Suppressor macrophage (primary cell): ENCODE results near the gene TOP3B.
"Not testable (repeated sequence)": the region's sequence is repeated elsewhere in the genome, so short reads cannot be mapped to it uniquely, and the experiment has no call there.

ENCODE experiments used
- DNase-seq, 4 experiments: peaks; one replicate each; pipeline ENCODE4 v3.0.0-alpha.2; 2020 to 2022

The TOP3B gene

GRCh38 chr22:21922370-21923162 is 60.0 kb downstream of the TOP3B start:
- DNase-seq = no peak

GRCh38 chr22:21921729-21922128 is 60.9 kb downstream of the TOP3B start:
- no peak for DNase-seq

- DNase-seq = no peak
Observed at GRCh38 chr22:21921184-21921721, 61.3 kb downstream of the TOP3B start.

- no peak for DNase-seq
Observed at GRCh38 chr22:21920341-21921183, 62.0 kb downstream of the TOP3B start.

- DNase-seq = no peak
Observed at GRCh38 chr22:21919526-21920307, 62.9 kb downstream of the TOP3B start.

DNA sequence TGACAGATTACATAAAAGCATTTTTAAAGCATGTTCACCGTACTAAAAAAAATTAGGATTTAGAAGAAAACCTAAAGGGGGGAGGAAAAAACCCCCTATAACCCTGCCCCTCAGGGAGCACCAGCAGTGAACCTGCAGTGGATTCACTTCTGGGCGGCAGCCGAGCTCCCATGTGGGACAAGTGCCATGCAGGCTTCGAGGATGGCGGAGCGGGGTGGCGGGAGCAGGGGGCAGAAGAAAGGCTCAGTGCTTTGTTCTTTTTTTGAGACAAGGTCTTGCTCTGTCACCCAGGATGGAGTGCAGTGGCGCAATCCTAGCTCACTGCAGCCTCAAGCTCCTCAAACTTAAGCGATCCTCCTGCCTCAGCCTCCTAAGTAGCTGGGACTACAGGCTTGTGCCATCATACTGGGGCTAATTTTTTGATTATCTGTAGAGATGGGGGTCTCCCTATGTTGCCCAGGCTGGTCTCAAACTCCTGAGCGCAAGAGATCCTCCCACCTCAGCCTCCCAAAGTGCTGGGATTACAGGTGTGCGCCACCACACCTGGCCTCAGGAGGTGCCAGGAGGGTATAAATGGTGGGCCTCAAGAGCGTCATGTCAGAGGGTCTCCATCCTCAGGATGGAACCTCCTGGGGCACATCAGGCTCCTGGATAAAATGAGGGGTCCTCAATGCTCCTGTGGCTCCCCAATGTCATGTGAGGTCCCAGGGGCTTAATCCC is 64.0 kb downstream of the TOP3B start:
- no peak for DNase-seq

DNA sequence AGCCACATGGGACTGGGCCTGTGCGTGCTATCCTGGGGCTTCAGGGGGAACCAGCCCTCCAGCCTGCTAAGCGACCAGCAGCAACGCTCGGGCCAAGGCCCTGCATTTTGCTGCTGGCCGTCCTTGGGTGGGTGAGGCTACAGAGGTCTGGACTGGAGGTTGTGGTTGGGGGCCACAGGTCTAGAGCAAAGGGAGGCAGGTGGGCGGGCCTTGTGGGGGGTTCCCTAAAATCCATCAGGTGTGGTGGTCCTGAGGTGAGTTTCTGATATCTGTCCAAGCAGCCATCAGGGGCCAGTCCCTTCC is 64.7 kb downstream of the TOP3B start:
- DNase-seq = no peak

DNA sequence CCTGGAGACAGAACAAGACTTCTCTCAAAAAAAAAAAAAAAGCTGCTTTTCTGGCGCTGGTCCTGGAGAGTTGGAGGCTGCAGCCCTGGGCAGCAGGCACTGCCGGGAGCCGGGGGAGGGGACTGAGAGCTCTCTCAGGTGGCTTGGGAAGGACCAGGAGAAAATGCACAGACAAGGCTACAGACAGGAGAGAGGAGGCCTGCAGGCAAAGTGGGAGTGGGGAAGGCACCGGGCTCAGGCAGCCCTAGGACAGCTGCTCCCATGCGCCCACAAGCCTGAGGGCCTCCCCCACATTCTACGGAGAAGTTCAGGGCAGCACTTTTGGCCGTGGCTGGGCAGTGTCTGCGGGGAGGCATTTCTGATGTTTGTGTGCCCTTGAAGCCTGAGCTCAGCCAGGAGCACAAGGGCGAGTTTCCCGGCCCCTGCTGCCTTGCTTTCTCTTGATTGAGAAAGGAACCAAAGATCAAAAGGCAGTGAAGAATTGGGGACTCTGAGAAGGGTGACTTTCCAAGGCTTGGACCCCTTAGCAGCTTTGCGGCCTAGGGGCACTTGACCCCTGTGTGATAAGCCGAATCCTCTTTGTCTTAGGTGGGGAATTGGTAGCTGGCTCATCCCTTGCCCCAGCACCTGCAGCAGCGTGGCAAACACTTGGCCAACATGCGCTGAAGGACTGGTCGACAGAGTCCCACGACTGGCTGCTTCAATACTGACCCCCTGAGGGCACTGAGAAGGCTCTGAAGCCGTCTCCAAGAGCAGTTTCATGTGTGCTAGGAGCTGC is 65.2 kb downstream of the TOP3B start:
- DNase-seq = no peak

DNA sequence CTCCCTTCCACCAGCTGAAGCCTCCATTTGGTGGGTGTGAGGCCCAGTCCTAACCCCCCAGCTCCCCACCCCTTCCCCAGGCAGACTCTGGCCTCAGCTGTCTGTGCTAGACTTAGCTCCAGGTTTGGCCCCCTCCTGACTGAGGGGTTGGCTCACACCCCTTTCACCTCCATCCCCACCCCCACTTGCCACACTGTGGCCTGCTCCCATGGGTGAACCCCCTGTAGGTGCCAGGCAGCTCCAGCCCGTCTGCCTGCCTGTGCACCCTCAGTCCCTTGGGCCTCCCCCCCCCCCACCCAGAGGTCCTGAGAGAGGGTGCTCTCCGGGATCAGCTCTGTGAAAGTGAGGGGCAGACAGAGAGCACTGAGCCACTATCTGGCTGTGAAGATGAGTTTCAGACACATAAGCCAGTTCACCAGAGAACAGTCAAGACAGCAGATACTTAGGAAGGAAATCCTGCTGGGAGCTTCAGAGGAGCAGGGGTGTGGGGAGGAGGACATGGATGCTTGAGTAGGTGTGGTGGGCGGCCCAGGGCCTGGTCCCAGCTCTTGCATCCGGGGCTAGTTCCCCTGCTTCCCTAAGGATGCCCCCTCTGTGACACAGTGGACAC is 66.2 kb downstream of the TOP3B start:
- DNase-seq = no peak

DNA sequence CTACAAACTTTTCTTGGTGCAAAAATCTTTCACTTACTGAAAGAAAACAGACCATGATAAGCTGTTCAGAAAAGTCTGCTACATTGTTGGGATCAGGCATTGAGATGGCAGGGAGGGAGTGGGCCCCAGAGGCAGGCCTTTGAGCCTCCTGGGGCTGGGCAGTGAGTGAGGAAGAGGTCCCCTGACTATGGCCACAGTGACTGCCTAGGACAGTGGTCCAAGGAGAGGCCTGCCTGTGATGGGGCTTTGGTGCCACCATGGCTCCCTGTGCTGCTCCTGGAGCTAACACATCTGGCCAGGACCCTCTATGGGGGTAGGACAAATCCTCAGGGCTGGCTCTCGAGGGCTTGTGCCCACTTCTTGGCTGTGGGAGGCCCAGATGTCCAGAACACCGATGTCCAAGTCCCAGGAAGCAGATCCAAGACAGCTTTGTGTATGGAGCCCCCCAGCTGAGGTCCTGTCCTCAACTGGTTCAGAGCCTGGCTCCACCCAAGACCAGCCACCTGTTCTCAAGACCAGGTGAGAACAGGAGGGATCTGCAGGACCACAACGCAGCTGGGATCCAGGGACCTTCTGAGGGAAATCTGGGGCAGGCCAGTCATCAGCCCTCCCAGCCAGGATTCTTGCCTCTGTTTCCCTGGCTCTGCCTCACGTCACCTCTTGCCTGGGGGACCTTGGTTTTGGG is 66.8 kb downstream of the TOP3B start:
- no peak for DNase-seq

GRCh38 chr22:21914033-21914642 is 68.4 kb downstream of the TOP3B start:
- not testable (repeated sequence) for DNase-seq

DNA sequence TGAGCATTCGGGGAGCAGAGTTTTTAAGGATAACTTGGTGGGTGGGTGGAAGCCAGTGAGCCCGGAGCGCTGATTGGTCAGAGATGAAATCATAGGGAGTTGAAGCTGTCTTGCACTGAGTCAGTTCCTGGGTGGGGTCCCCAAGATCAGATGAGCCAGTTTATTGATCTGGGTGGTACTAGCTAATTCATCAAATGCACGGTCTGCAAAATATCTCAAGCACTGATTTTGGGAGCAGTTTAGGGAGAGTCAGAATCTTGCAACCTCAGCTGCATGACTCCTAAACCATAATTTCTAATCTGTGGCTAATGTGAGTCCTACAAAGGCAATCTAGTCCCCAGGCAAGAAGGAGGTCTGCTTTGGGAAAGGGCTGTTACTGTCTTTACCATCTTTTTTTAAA is 72.2 kb downstream of the TOP3B start:
- not testable (repeated sequence) for DNase-seq

DNA sequence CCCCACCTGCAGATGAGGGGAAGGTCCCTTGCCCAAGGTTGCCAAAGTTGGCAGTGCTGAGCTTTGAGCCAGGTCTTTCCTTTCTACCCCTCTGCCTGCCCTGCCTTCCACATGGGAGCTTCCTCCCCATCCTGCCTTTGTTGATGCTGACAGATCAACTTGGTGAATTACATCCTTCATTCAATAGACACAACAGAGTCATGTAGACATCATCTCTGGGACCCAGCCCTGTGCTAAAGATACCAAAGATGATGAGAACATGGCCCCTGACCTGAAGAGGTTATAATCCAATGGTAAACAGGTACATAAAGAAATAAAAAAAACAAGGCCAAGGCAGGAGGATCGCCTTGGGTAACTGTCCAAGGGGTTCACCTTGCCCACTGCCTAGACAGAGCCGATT is 72.7 kb downstream of the TOP3B start:
- no peak for DNase-seq

- DNase-seq = no peak
Observed at GRCh38 chr22:21907638-21908522, 74.7 kb downstream of the TOP3B start.
